ENCODE measurements around the gene WDR35. TPM values are rescaled to one million over a fixed set of nuclear protein-coding genes. Genes with fewer than 3 reads are reported as not detected.

Gene WDR35
- total RNA-seq, 1 experiment from 2014 or later: 6.6 TPM

- intact Hi-C loops (cut with micrococcal nuclease): no loop called here
- TF ChIP-seq EZH2phosphoT487 (IDR thresholded peaks at IDR 0.05; ENCODE audit: borderline replicate concordance, low read length) (no peak), EZH2 (IDR thresholded peaks at IDR 0.05; ENCODE audit: low read length, unreplicated experiment) (no peak)
- TF ChIP-seq, protein P1, sequence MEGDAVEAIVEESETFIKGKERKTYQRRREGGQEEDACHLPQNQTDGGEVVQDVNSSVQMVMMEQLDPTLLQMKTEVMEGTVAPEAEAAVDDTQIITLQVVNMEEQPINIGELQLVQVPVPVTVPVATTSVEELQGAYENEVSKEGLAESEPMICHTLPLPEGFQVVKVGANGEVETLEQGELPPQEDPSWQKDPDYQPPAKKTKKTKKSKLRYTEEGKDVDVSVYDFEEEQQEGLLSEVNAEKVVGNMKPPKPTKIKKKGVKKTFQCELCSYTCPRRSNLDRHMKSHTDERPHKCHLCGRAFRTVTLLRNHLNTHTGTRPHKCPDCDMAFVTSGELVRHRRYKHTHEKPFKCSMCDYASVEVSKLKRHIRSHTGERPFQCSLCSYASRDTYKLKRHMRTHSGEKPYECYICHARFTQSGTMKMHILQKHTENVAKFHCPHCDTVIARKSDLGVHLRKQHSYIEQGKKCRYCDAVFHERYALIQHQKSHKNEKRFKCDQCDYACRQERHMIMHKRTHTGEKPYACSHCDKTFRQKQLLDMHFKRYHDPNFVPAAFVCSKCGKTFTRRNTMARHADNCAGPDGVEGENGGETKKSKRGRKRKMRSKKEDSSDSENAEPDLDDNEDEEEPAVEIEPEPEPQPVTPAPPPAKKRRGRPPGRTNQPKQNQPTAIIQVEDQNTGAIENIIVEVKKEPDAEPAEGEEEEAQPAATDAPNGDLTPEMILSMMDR (conservative IDR thresholded peaks at IDR 0.05; ENCODE audit: low read depth, low read length): no peak
- no peaks in the 10 kb centered on the region for H3K27me3 ChIP-seq (ENCODE audit: low read length)
- H3K79me2 ChIP-seq (ENCODE audit: low read length): no peaks in the 10 kb centered on the region
- no peak overlapping the region for H2AFZ ChIP-seq (ENCODE audit: low read length)
- ChIA-PET POLR2A (ENCODE audit: unreplicated experiment) (no interaction called here), CTCF (no interaction called here)
- H3K9me2 ChIP-seq (replicated peaks; ENCODE audit: low read length): no peaks in the 10 kb centered on the region
- DNase-seq (no peak), ATAC-seq (no peak)
- H3K9ac ChIP-seq (ENCODE audit: low read length): no peak overlapping the region
- H3K36me3 ChIP-seq (ENCODE audit: low read depth, low read length): no peaks in the 10 kb centered on the region
- no peak overlapping the region for H3K27ac ChIP-seq (ENCODE audit: low read length)
- no peak overlapping the region for H3K4me2 ChIP-seq (ENCODE audit: low read length)
- no peaks in the 10 kb centered on the region for H3F3A ChIP-seq (ENCODE audit: low read length, unreplicated experiment)
- H4K20me1 ChIP-seq (ENCODE audit: low read length): no peaks in the 10 kb centered on the region
- no TSS peak for BruUV-seq (replicated peaks)
- no peaks in the 10 kb centered on the region for H3K4me1 ChIP-seq (ENCODE audit: insufficient read depth, low read length)
- H3K4me3 ChIP-seq (ENCODE audit: low read length): no peak overlapping the region
- H3K9me3 ChIP-seq (ENCODE audit: low read length): no peaks in the 10 kb centered on the region
These were observed 106.4 kb downstream of the WDR35 start for GRCh38 chr2:19883486-19883885.

DNA sequence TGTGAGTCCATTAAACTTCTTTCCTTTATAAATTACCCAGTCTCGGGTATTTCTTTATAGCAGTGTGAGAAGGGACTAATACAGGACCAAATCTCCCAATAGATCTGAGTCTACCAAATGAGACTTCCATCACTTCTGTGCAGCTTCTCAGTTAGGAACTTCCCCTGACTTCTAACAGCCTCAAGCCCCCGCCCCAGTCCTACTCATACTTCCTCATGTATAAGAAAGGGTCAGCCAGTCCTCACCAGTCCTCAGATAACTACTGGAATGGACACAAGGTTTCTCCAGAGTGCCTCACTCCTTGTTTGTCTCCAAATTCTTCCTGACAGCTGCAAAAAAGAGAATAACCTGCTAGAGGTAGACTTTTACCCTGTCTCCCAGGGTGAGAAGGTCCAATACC lies 107.6 kb downstream of the WDR35 start:
- no peak overlapping the region for H3K4me3 ChIP-seq (ENCODE audit: low read length)
- no peaks in the 10 kb centered on the region for H3K9me2 ChIP-seq (replicated peaks; ENCODE audit: low read length)
- intact Hi-C loops (cut with micrococcal nuclease): no loop called here
- ChIA-PET POLR2A (ENCODE audit: unreplicated experiment) (interaction anchor here (0.6 kb wide), 1 partner anchor 30 kb away, joined by 3 read pairs; no protein-coding TSS in a partner anchor), CTCF (no interaction called here)
- BruUV-seq (replicated peaks): no TSS peak
- no peaks in the 10 kb centered on the region for H3K9me3 ChIP-seq (ENCODE audit: low read length)
- H3K27ac ChIP-seq (ENCODE audit: low read length): no peak overlapping the region
- DNase-seq (no peak), ATAC-seq (no peak)
- no peaks in the 10 kb centered on the region for H4K20me1 ChIP-seq (ENCODE audit: low read length)
- TF ChIP-seq, protein P1 (conservative IDR thresholded peaks at IDR 0.05; ENCODE audit: low read depth, low read length): no peak
- no peak for TF ChIP-seq EZH2 (IDR thresholded peaks at IDR 0.05; ENCODE audit: low read length, unreplicated experiment)
- no peak for TF ChIP-seq EZH2phosphoT487 (IDR thresholded peaks at IDR 0.05; ENCODE audit: borderline replicate concordance, low read length)
- H3K27me3 ChIP-seq (ENCODE audit: low read length): no peaks in the 10 kb centered on the region
- no peak overlapping the region for H2AFZ ChIP-seq (ENCODE audit: low read length)
- no peaks in the 10 kb centered on the region for H3K4me1 ChIP-seq (ENCODE audit: insufficient read depth, low read length)
- no peaks in the 10 kb centered on the region for H3K36me3 ChIP-seq (ENCODE audit: low read depth, low read length)
- no peaks in the 10 kb centered on the region for H3K79me2 ChIP-seq (ENCODE audit: low read length)
- no peak overlapping the region for H3K9ac ChIP-seq (ENCODE audit: low read length)
- H3F3A ChIP-seq (ENCODE audit: low read length, unreplicated experiment): no peaks in the 10 kb centered on the region
- no peak overlapping the region for H3K4me2 ChIP-seq (ENCODE audit: low read length)

- intact Hi-C loops (cut with micrococcal nuclease): no loop called here
- H3K4me2 ChIP-seq (ENCODE audit: low read length): no peak overlapping the region
- ATAC-seq: no peak
- H3K79me2 ChIP-seq (ENCODE audit: low read length): no peaks in the 10 kb centered on the region
- H4K20me1 ChIP-seq (ENCODE audit: low read length): no peaks in the 10 kb centered on the region
- no TSS peak for BruUV-seq (replicated peaks)
- H3K27ac ChIP-seq (ENCODE audit: low read length): no peak overlapping the region
- no peak overlapping the region for H3K4me3 ChIP-seq (ENCODE audit: low read length)
- H3K9ac ChIP-seq (ENCODE audit: low read length): no peak overlapping the region
- H3K9me2 ChIP-seq (replicated peaks; ENCODE audit: low read length): no peaks in the 10 kb centered on the region
- H3F3A ChIP-seq (ENCODE audit: low read length, unreplicated experiment): no peaks in the 10 kb centered on the region
- H3K27me3 ChIP-seq (ENCODE audit: low read length): no peaks in the 10 kb centered on the region
- no peaks in the 10 kb centered on the region for H3K36me3 ChIP-seq (ENCODE audit: low read depth, low read length)
- ChIA-PET POLR2A (ENCODE audit: unreplicated experiment) (interaction anchor here (0.6 kb wide), 1 partner anchor 30 kb away, joined by 3 read pairs; no protein-coding TSS in a partner anchor), CTCF (no interaction called here)
- no peak for DNase-seq
- H3K9me3 ChIP-seq (ENCODE audit: low read length): no peaks in the 10 kb centered on the region
- no peaks in the 10 kb centered on the region for H3K4me1 ChIP-seq (ENCODE audit: insufficient read depth, low read length)
- no peak for TF ChIP-seq EZH2phosphoT487 (IDR thresholded peaks at IDR 0.05; ENCODE audit: borderline replicate concordance, low read length)
- TF ChIP-seq, protein P1 (conservative IDR thresholded peaks at IDR 0.05; ENCODE audit: low read depth, low read length): no peak
- no peak for TF ChIP-seq EZH2 (IDR thresholded peaks at IDR 0.05; ENCODE audit: low read length, unreplicated experiment)
- H2AFZ ChIP-seq (ENCODE audit: low read length): no peak overlapping the region
These were observed 108.0 kb downstream of the WDR35 start for GRCh38 chr2:19881908-19882265.
